ENCODE data around the gene ANKRD34A. TPM values are rescaled to one million over a fixed set of nuclear protein-coding genes. Genes with fewer than 3 reads are reported as not detected.

The ANKRD34A gene
- total RNA-seq, 1 experiment from 2014 or later: 0.77 TPM

- POLR2A ChIA-PET: interaction anchor here (1.1 to 2.4 kb wide), 3 partner anchors 32 to 99 kb away, joined by 3 to 14 read pairs (median 7); partner anchors contain the start of genes PIAS3 and RBM8A
- no peaks in the 10 kb centered on the region; the same call in 1 of the 2 replicates for H3K27me3 ChIP-seq (replicated peaks; ENCODE audit: control insufficient read depth, insufficient read depth, low read length)
- TF ChIP-seq, protein P1, sequence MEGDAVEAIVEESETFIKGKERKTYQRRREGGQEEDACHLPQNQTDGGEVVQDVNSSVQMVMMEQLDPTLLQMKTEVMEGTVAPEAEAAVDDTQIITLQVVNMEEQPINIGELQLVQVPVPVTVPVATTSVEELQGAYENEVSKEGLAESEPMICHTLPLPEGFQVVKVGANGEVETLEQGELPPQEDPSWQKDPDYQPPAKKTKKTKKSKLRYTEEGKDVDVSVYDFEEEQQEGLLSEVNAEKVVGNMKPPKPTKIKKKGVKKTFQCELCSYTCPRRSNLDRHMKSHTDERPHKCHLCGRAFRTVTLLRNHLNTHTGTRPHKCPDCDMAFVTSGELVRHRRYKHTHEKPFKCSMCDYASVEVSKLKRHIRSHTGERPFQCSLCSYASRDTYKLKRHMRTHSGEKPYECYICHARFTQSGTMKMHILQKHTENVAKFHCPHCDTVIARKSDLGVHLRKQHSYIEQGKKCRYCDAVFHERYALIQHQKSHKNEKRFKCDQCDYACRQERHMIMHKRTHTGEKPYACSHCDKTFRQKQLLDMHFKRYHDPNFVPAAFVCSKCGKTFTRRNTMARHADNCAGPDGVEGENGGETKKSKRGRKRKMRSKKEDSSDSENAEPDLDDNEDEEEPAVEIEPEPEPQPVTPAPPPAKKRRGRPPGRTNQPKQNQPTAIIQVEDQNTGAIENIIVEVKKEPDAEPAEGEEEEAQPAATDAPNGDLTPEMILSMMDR (IDR thresholded peaks at IDR 0.05; ENCODE audit: insufficient read depth in 1 of 2, low read depth in 1 of 2, low read length in 1 of 2, severe bottlenecking in 1 of 2, unreplicated experiment in 1 of 2): no peak
- H3K4me1 ChIP-seq: peaks cover 31% of the 10 kb centered on the region
- H3K4me3 ChIP-seq (ENCODE audit: low read depth, low read length): no peak overlapping the region
- no TSS peak for BruUV-seq (replicated peaks)
- Mint-ChIP-seq H3K27ac (ENCODE audit: unreplicated experiment) (no peak overlapping the region), H3K4me1 (ENCODE audit: low read depth, unreplicated experiment) (peaks cover 29% of the 10 kb centered on the region), H3K27me3 (ENCODE audit: insufficient read depth, unreplicated experiment) (peaks cover 15% of the 10 kb centered on the region), H3K36me3 (ENCODE audit: insufficient read depth, unreplicated experiment) (no peaks in the 10 kb centered on the region), H3K4me3 (ENCODE audit: unreplicated experiment) (no peak overlapping the region), H3K9me3 (ENCODE audit: unreplicated experiment) (no peaks in the 10 kb centered on the region)
- H3K36me3 ChIP-seq (ENCODE audit: control insufficient read depth, insufficient read depth, low read length): no peaks in the 10 kb centered on the region
- intact Hi-C loops (cut with micrococcal nuclease; ENCODE audit: unreplicated experiment): no loop called here
- CTCF ChIA-PET: interaction anchor here (0.6 to 2.1 kb wide), 5 partner anchors 11 to 79 kb away, joined by 3 to 15 read pairs (median 3); partner anchors contain the start of gene RBM8A
- no peak for DNase-seq
- H3K9me3 ChIP-seq: no peaks in the 10 kb centered on the region
These were observed 5.6 kb downstream of the ANKRD34A start for GRCh38 chr1:145958734-145959133.

DNA sequence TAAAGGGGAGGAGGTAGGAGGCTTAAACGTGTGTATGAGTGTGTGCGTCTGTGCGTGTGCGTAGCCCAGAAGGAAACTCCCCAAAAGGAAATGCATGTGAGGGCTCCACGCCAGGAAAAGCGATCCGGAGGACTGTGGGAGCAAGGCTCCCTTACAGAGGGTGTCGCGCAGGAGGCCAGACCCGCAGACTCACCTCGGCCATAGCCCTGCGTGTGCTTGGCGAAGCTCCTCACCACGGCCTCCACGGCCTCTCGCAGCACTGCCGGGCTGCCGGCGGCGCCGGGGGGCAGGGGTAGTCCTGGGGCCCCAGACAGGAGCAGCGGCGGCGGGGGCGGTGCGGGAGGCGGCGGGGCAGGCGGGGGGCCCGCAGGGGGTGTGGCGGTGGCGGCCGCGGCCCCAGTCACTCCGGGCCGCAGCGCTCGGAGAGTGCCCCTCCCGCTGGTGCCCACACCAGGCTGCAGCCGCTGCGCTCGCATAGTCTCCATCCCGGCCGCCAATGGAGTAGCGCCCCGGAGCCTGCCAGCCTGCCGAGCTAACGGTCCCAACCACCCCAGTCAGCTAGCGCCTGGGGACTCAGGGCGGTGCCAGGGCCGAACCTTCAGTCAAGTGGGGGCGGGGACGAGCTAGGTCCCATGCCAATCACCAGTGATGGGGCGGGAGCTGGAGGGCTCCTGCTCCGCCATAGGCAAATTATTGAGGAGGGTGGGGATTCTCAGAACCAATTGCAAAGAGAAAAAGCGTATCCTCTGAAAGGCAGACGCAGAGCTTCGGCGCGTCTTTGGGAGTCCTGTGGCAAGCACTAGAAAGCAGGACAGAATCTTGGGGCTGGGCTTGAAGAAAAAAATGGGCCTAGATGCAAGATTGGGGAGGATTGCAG, 6.7 kb downstream of the ANKRD34A start, which contains the start of gene LIX1L:
Gene LIX1L (minus strand): TSS at position 575 of the 877 bp plus-strand sequence. CDS start 90 bp downstream, at position 485.
- Mint-ChIP-seq H3K27me3 (ENCODE audit: insufficient read depth, unreplicated experiment) (peaks cover 14% of the 10 kb centered on the region), H3K36me3 (ENCODE audit: insufficient read depth, unreplicated experiment) (no peaks in the 10 kb centered on the region), H3K27ac (ENCODE audit: unreplicated experiment) (no peak within 1 kb of the TSS), H3K4me3 (ENCODE audit: unreplicated experiment) (peak within 1 kb of the TSS; percentile 68), H3K4me1 (ENCODE audit: low read depth, unreplicated experiment) (peaks cover 20% of the 10 kb centered on the region), H3K9me3 (ENCODE audit: unreplicated experiment) (no peaks in the 10 kb centered on the region)
- Histone ChIP-seq H3K36me3 (ENCODE audit: control insufficient read depth, insufficient read depth, low read length) (no peaks in the 10 kb centered on the region), H3K27me3 (replicated peaks; ENCODE audit: control insufficient read depth, insufficient read depth, low read length) (no peaks in the 10 kb centered on the region; the same call in 1 of the 2 replicates), H3K4me3 (ENCODE audit: low read depth, low read length) (peak within 1 kb of the TSS; percentile 46), H3K9me3 (no peaks in the 10 kb centered on the region), H3K4me1 (peaks cover 21% of the 10 kb centered on the region)
- POLR2A ChIA-PET: interaction anchor here (0.6 to 2.4 kb wide), 5 partner anchors 31 to 98 kb away, joined by 3 to 14 read pairs (median 3); partner anchors contain the start of genes PIAS3 and RBM8A
- CTCF ChIA-PET: interaction anchor here (1.0 to 2.1 kb wide), 8 partner anchors 19 to 112 kb away, joined by 3 to 15 read pairs (median 4); partner anchors contain the start of genes NUDT17 and RBM8A
- no TSS peak for BruUV-seq (replicated peaks)
- intact Hi-C loops (cut with micrococcal nuclease; ENCODE audit: unreplicated experiment): no loop called here
- TF ChIP-seq, protein P1 (IDR thresholded peaks at IDR 0.05; ENCODE audit: insufficient read depth in 1 of 2, low read depth in 1 of 2, low read length in 1 of 2, severe bottlenecking in 1 of 2, unreplicated experiment in 1 of 2): no peak
- peak; percentile 91 to 92 for DNase-seq

DNA sequence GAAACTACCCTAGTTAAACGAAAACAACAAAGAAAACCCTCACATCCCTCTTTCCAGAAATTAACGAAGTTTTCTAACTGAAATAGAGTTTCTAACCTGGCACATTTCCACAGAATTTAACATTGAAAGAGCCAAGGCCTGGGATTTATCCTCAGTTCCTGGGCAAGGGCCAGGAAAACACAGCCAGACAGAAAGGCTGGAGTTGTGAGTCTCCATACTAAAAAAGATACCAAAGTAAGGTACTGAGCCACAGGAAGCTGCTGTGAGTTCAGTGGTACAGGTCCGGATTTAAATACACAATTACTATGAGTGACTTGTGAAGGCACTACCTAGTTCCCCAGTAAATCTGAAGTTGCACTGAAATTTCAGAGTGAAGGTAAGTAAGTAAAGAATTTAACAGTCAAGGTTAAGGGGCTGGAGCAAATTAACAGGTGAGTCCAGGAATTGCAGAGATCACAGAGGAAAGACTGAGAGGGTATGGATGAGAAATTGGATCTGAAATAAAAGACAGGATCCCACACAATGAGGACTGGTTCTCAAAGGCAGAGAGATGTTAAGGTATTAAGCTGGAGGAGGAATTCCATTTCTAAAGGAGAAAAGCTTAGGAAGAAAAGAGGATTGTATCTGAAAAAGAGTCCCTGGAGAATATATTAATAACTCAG, 7.5 kb downstream of the ANKRD34A start:
- no peak overlapping the region for H3K27ac Mint-ChIP-seq (ENCODE audit: unreplicated experiment)
- intact Hi-C loops (cut with micrococcal nuclease; ENCODE audit: unreplicated experiment): no loop called here
- Histone ChIP-seq H3K27me3 (replicated peaks; ENCODE audit: control insufficient read depth, insufficient read depth, low read length) (no peaks in the 10 kb centered on the region; the same call in 1 of the 2 replicates), H3K36me3 (ENCODE audit: control insufficient read depth, insufficient read depth, low read length) (no peaks in the 10 kb centered on the region), H3K4me1 (peaks cover 20% of the 10 kb centered on the region), H3K4me3 (ENCODE audit: low read depth, low read length) (peak overlapping the region; percentile 46), H3K9me3 (no peaks in the 10 kb centered on the region)
- POLR2A ChIA-PET: interaction anchor here (2.4 kb wide), 1 partner anchor 30 kb away, joined by 14 read pairs; the partner anchor contains the start of gene RBM8A
- no peaks in the 10 kb centered on the region for H3K36me3 Mint-ChIP-seq (ENCODE audit: insufficient read depth, unreplicated experiment)
- TF ChIP-seq, protein P1 (IDR thresholded peaks at IDR 0.05; ENCODE audit: insufficient read depth in 1 of 2, low read depth in 1 of 2, low read length in 1 of 2, severe bottlenecking in 1 of 2, unreplicated experiment in 1 of 2): no peak
- CTCF ChIA-PET: interaction anchor here (1.0 to 2.1 kb wide), 3 partner anchors 20 to 78 kb away, joined by 3 to 15 read pairs (median 5); partner anchors contain the start of gene RBM8A
- no peak for DNase-seq
- H3K4me1 Mint-ChIP-seq (ENCODE audit: low read depth, unreplicated experiment): peaks cover 15% of the 10 kb centered on the region
- H3K9me3 Mint-ChIP-seq (ENCODE audit: unreplicated experiment): no peaks in the 10 kb centered on the region
- peaks cover 13% of the 10 kb centered on the region for H3K27me3 Mint-ChIP-seq (ENCODE audit: insufficient read depth, unreplicated experiment)
- BruUV-seq (replicated peaks): no TSS peak
- peak overlapping the region; percentile 68 for H3K4me3 Mint-ChIP-seq (ENCODE audit: unreplicated experiment)

Measured in Caco-2 (cell line).